CD14-positive monocyte (primary cell): ENCODE results near the gene HMOX1. TPM values are rescaled to one million over a fixed set of nuclear protein-coding genes. Genes with fewer than 3 reads are reported as not detected.

Source experiments
- DNase-seq, 3 donors: peaks; one replicate each; pipeline ENCODE4 v3.0.0-alpha.2; 2011 to 2022
- H2AFZ ChIP-seq: 2 replicates; pipeline ENCODE4 v1.6.0; 2012; ENCODE audit warnings: mild to moderate bottlenecking, low read depth, low read length, inconsistent platforms; ENCODE audit not compliant: insufficient read depth, poor library complexity, severe bottlenecking
- H3K27ac ChIP-seq, 2 donors: 1 replicate in 1 of 2; 2 replicates in 1 of 2; pipeline ENCODE4 v1.5.1; 2012 to 2013; ENCODE audit warnings: low read length in 2 of 2, control low read depth in 1 of 2, inconsistent platforms in 1 of 2, low read depth in 1 of 2, mild to moderate bottlenecking in 1 of 2
- H3K27me3 ChIP-seq, 2 donors: one replicate each; pipeline versions ENCODE4 v1.6.0 to v1.6.1; 2011 to 2013; ENCODE audit warnings: low read length in 2 of 2; ENCODE audit not compliant: control insufficient read depth in 2 of 2, insufficient read depth in 2 of 2
- H3K36me3 ChIP-seq, 2 donors: replicated peaks in 1 of 2; 1 replicate in 1 of 2; 2 replicates in 1 of 2; pipeline versions ENCODE4 v1.5.1 to v1.6.1; 2012 to 2013; ENCODE audit warnings: low read length in 2 of 2, control low read depth in 1 of 2, inconsistent platforms in 1 of 2, mild to moderate bottlenecking in 1 of 2; ENCODE audit not compliant: insufficient read depth in 2 of 2, control insufficient read depth in 1 of 2
- H3K4me1 ChIP-seq, 2 donors: 1 replicate in 1 of 2; 2 replicates in 1 of 2; pipeline versions ENCODE4 v1.5.1 to v1.6.1; 2012 to 2013; ENCODE audit warnings: low read length in 2 of 2, control low read depth in 1 of 2, inconsistent platforms in 1 of 2, mild to moderate bottlenecking in 1 of 2, moderate library complexity in 1 of 2; ENCODE audit not compliant: insufficient read depth in 2 of 2, control insufficient read depth in 1 of 2
- H3K4me2 ChIP-seq: replicated peaks from 2 replicates; pipeline ENCODE3; 2012; ENCODE audit warnings: low read length, moderate library complexity, mild to moderate bottlenecking; ENCODE audit not compliant: poor library complexity, severe bottlenecking; ENCODE audit errors: extremely low read depth
- H3K4me3 ChIP-seq, 3 experiments: fragments of 200-600 bp in 1 of 3; sonication (generic) in 1 of 3; replicated peaks in 1 of 3; 1 replicate in 2 of 3; 2 replicates in 1 of 3; pipeline ENCODE4 v1.5.1; 2011 to 2013; ENCODE audit warnings: low read length in 3 of 3, mild to moderate bottlenecking in 3 of 3, control low read depth in 2 of 3, low read depth in 2 of 3, inconsistent platforms in 1 of 3, moderate library complexity in 1 of 3
- H3K79me2 ChIP-seq: 2 replicates; pipeline ENCODE4 v1.6.0; 2012; ENCODE audit warnings: mild to moderate bottlenecking, control low read depth, inconsistent platforms, low read length, moderate library complexity; ENCODE audit not compliant: insufficient read depth
- H3K9ac ChIP-seq: 2 replicates; pipeline ENCODE4 v1.6.0; 2017; ENCODE audit warnings: low read length, mild to moderate bottlenecking; ENCODE audit not compliant: insufficient read depth, poor library complexity, severe bottlenecking
- H3K9me3 ChIP-seq, 2 donors: replicated peaks in 1 of 2; 1 replicate in 1 of 2; 2 replicates in 1 of 2; pipeline versions ENCODE4 v1.5.1 to v1.6.1; 2012 to 2013; ENCODE audit warnings: low read length in 2 of 2, control low read depth in 1 of 2; ENCODE audit not compliant: control insufficient read depth in 1 of 2, insufficient read depth in 1 of 2
- H4K20me1 ChIP-seq: 2 replicates; pipeline ENCODE4 v1.6.0; 2012; ENCODE audit warnings: mild to moderate bottlenecking, low read length, control low read depth, moderate library complexity; ENCODE audit not compliant: insufficient read depth
- H3K27ac Mint-ChIP-seq, 7 donors: one replicate each; pipeline ENCODE4 v1.8.0; 2020; ENCODE audit warnings: mild to moderate bottlenecking in 7 of 7, mixed read lengths in 7 of 7, moderate library complexity in 6 of 7, inconsistent platforms in 2 of 7
- H3K27me3 Mint-ChIP-seq, 3 donors: one replicate each; pipeline ENCODE4 v1.8.0; 2021 to 2022; ENCODE audit warnings: low read depth in 3 of 3, mild to moderate bottlenecking in 3 of 3, mixed read lengths in 3 of 3, moderate library complexity in 3 of 3, inconsistent platforms in 1 of 3
- H3K36me3 Mint-ChIP-seq, 2 donors: one replicate each; pipeline ENCODE4 v1.8.0; 2020; ENCODE audit warnings: mixed read lengths in 2 of 2, inconsistent platforms in 1 of 2, mild to moderate bottlenecking in 1 of 2
- H3K4me1 Mint-ChIP-seq: one replicate; pipeline ENCODE4 v1.8.0; 2020; ENCODE audit warnings: mild to moderate bottlenecking, mixed read lengths
- H3K4me3 Mint-ChIP-seq, 2 donors: one replicate each; pipeline ENCODE4 v1.8.0; 2020; ENCODE audit warnings: mild to moderate bottlenecking in 2 of 2, mixed read lengths in 2 of 2, moderate library complexity in 1 of 2
- H3K9me3 Mint-ChIP-seq, 7 donors: one replicate each; pipeline ENCODE4 v1.8.0; 2020 to 2022; ENCODE audit warnings: mixed read lengths in 7 of 7, mild to moderate bottlenecking in 6 of 7, moderate library complexity in 6 of 7, inconsistent platforms in 2 of 7
- CTCF ChIP-seq: fragments of 200-600 bp; IDR thresholded peaks from one replicate; pipeline ENCODE4 v1.8.0; 2022; ENCODE audit warnings: antibody characterized with exemption, mild to moderate bottlenecking
- WGBS: methylation state at CpG from one replicate; pipeline ENCODE4 v1.1.5; 2013; ENCODE audit warnings: missing lambda C conversion rate; ENCODE audit not compliant: insufficient coverage; 5-methylcytosine and 5-hydroxymethylcytosine counted together
- intact Hi-C, 2 donors: fragments of 100-400 bp; cut with micrococcal nuclease; formaldehyde crosslinking; loops; one replicate each; pipeline versions ENCODE4 v1.15.0 to v1.15.1; 2023
- polyA plus RNA-seq, 3 donors: library from polyadenylated mRNA; depleted of rRNA in 1 of 3; unstranded in 2 of 3; stranded (reverse) in 1 of 3; fragments of 300-500 nt in 2 of 3; fragments of >200 nt in 1 of 3; fragmentation: Illumina TruSeq in 2 of 3; gene quantifications; 1 replicate in 2 of 3; 2 replicates in 1 of 3; pipeline ENCODE4 v1.2.3, GENCODE V29; 2012 to 2021

The HMOX1 gene
- polyA plus RNA-seq, 3 donors, result 180 to 233 (median 193) TPM

GRCh38 chr22:35435201-35435740 lies 54.4 kb downstream of the HMOX1 start:
- no peak for DNase-seq
- peak overlapping the region in 4 of 7 donors; percentile 10 to 26 (median 16) for H3K27ac Mint-ChIP-seq
- no peak for TF ChIP-seq CTCF
- Histone ChIP-seq H3K4me2 (no peak overlapping the region), H3K4me1 (no peaks in the 10 kb centered on the region), H2AFZ (no peak overlapping the region), H3K4me3 (no peak overlapping the region), H3K9ac (no peak overlapping the region), H3K27ac (no peak overlapping the region), H3K27me3 (no peaks in the 10 kb centered on the region), H3K79me2 (no peaks in the 10 kb centered on the region), H3K36me3 (peaks cover 15 to 44% of the 10 kb centered on the region in 2 donors), H3K9me3 (peaks cover 13 to 19% of the 10 kb centered on the region in 2 donors), H4K20me1 (no peaks in the 10 kb centered on the region)
- H3K9me3 Mint-ChIP-seq, result peaks cover 7 to 13% (median 9%) of the 10 kb centered on the region in 7 donors
- 86% methylated on average over 6 of the region's 8 CpGs for WGBS
- no peaks in the 10 kb centered on the region for H3K4me1 Mint-ChIP-seq
- no peak overlapping the region for H3K4me3 Mint-ChIP-seq
- peaks cover 46 to 62% of the 10 kb centered on the region in 2 donors for H3K36me3 Mint-ChIP-seq
- intact Hi-C loops, result loop anchor here in 1 of 2 donors (10.0 kb wide), 1 partner anchor 190 kb away; no protein-coding TSS in a partner anchor
- H3K27me3 Mint-ChIP-seq, result peaks cover 0 to 2% (median 0%) of the 10 kb centered on the region in 3 donors

DNA sequence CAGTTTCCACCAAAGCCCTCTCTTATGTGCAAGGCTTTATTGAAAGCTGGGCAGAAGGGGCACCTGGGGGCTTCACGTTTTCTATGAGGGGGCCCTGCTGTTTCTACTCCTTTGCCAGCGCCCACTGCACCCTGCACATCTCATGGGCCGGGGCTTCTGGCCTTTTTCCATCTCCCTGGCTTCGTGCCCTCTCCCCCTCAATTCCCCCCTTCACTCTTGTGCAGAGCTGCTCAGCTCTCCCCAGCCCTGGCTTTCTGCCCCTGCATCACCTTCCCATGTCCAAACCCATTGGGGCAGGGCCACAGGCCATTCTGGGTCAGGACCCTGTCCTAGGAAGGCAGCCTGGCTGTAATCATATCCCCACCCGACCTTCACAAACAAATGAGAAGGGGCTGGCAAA lies 55.5 kb downstream of the HMOX1 start:
- no peak for TF ChIP-seq CTCF
- H3K4me2 ChIP-seq, result no peak overlapping the region
- no peak overlapping the region for H2AFZ ChIP-seq
- no peak for DNase-seq
- H3K9me3 ChIP-seq, result peaks cover 13 to 19% of the 10 kb centered on the region in 2 donors
- Mint-ChIP-seq H3K4me3 (no peak overlapping the region), H3K4me1 (no peaks in the 10 kb centered on the region), H3K9me3 (peaks cover 7 to 13% (median 9%) of the 10 kb centered on the region in 7 donors), H3K27ac (peak overlapping the region in 2 of 7 donors; percentile 42 to 73), H3K27me3 (peaks cover 0 to 2% (median 0%) of the 10 kb centered on the region in 3 donors), H3K36me3 (peaks cover 44 to 59% of the 10 kb centered on the region in 2 donors)
- H3K27me3 ChIP-seq, result no peaks in the 10 kb centered on the region
- H3K4me3 ChIP-seq, result no peak overlapping the region
- no peaks in the 10 kb centered on the region for H4K20me1 ChIP-seq
- no peaks in the 10 kb centered on the region for H3K4me1 ChIP-seq
- WGBS, result 97% methylated on average over 4 of the region's 5 CpGs
- peaks cover 13 to 39% of the 10 kb centered on the region in 2 donors for H3K36me3 ChIP-seq
- intact Hi-C loops, result loop anchor here in 1 of 2 donors (10.0 kb wide), 1 partner anchor 188 kb away; no protein-coding TSS in a partner anchor
- no peaks in the 10 kb centered on the region for H3K79me2 ChIP-seq
- H3K27ac ChIP-seq, result no peak overlapping the region
- H3K9ac ChIP-seq, result no peak overlapping the region
